Spleen (tissue), 7 donors: ENCODE data around the gene PCDHGC4.

Experiments
- POLR2AphosphoS5 ChIP-seq, 3 donors: sonication (generic); formaldehyde crosslinking; IDR thresholded peaks; one replicate each; pipeline ENCODE4 v1.5.1; 2017; ENCODE audit warnings: antibody characterized with exemption in 3 of 3
- TF ChIP-seq, protein P1 (sequence below), 11 experiments: fragments of 200-600 bp in 7 of 11; fragments of 450-650 bp in 4 of 11; sonication (generic) in 4 of 11; IDR thresholded peaks in 8 of 11; conservative IDR thresholded peaks in 3 of 11; 1 replicate in 7 of 11; 2 replicates in 4 of 11; pipeline versions ENCODE4 v1.4.0 to v1.8.0; 2016 to 2021; ENCODE audit warnings: antibody characterized with exemption in 11 of 11, inconsistent platforms in 4 of 11, mild to moderate bottlenecking in 1 of 11
- donor health status: DM: no; HTN: no; CAD: no; lungs with moderate emphysema.
- donor health status: DM: no; HTN: no; CAD: no.
- donor health status: DM: no; HTN: no; CAD: no.

DNA sequence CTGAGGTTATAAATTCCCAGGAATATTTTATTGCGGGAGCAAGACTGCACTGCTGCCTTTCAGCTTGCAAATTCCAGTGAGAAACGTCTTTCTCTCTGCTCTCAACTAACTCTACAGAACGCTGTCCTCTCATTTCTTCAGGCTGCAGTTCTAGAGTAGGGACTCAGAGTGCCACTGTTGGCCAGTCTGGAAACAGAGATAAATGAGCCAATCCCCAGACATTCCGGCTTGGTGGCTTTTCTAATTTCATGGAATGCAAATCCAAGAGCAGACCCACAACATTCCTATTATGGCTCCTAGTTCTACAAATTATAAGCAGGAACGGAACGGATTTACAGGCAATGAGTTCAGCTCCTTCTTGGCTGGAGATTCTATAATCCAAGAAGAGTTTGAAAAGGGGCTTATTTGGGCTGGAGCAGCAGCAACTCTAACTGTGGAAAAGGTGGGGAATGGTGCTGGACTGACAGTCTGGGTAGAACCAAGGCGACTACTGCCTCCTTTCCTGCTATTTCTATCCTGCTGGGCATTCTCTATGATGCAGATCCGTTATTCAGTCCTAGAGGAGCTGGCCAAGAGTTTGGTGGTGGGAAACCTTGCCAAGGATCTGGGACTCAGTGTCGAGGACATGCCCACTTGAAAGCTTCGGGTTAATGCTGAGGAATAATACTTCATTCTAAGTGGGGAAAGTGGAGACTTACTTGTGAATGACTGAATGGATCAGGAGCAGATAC lies 45.3 kb upstream of the PCDHGC4 start:
- TF ChIP-seq, protein P1, sequence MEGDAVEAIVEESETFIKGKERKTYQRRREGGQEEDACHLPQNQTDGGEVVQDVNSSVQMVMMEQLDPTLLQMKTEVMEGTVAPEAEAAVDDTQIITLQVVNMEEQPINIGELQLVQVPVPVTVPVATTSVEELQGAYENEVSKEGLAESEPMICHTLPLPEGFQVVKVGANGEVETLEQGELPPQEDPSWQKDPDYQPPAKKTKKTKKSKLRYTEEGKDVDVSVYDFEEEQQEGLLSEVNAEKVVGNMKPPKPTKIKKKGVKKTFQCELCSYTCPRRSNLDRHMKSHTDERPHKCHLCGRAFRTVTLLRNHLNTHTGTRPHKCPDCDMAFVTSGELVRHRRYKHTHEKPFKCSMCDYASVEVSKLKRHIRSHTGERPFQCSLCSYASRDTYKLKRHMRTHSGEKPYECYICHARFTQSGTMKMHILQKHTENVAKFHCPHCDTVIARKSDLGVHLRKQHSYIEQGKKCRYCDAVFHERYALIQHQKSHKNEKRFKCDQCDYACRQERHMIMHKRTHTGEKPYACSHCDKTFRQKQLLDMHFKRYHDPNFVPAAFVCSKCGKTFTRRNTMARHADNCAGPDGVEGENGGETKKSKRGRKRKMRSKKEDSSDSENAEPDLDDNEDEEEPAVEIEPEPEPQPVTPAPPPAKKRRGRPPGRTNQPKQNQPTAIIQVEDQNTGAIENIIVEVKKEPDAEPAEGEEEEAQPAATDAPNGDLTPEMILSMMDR (IDR thresholded peaks at IDR 0.05 in 8 of 11, conservative IDR thresholded peaks at IDR 0.05 in 3 of 11): no peak
- TF ChIP-seq POLR2AphosphoS5 (IDR thresholded peaks at IDR 0.05): no peak
